ENCODE results near the gene CAMK2A.
A peak's percentile ranks its signal among the peaks of the same experiment; 100 is the strongest.

Gene CAMK2A

GRCh38 chr5:150310246-150310645 lies 20.7 kb upstream of the CAMK2A start:
- no peak for TF ChIP-seq CTCF (IDR thresholded peaks at IDR 0.05; ENCODE audit: unreplicated experiment in 3 of 3)
- Mint-ChIP-seq H3K27me3 (ENCODE audit: low read depth) (peaks cover 10% of the 10 kb centered on the region), H3K4me3 (no peak overlapping the region), H3K27ac (peak overlapping the region in 1 of 3 experiments; percentile 2), H3K4me1 (peaks cover 53% of the 10 kb centered on the region), H3K9me3 (no peaks in the 10 kb centered on the region), H3K36me3 (ENCODE audit: low read depth) (no peaks in the 10 kb centered on the region)

GRCh38 chr5:150309886-150310239 lies 20.3 kb upstream of the CAMK2A start:
- TF ChIP-seq CTCF (IDR thresholded peaks at IDR 0.05; ENCODE audit: unreplicated experiment in 3 of 3): no peak
- Mint-ChIP-seq H3K27me3 (ENCODE audit: low read depth) (peaks cover 10% of the 10 kb centered on the region), H3K4me1 (peaks cover 57% of the 10 kb centered on the region), H3K9me3 (no peaks in the 10 kb centered on the region), H3K27ac (peak overlapping the region in 2 of 3 experiments; percentile 2 to 16), H3K4me3 (no peak overlapping the region), H3K36me3 (ENCODE audit: low read depth) (no peaks in the 10 kb centered on the region)

- no peak for TF ChIP-seq CTCF (IDR thresholded peaks at IDR 0.05; ENCODE audit: unreplicated experiment in 3 of 3)
- peaks cover 10% of the 10 kb centered on the region for H3K27me3 Mint-ChIP-seq (ENCODE audit: low read depth)
- peak overlapping the region in 2 of 3 experiments; percentile 2 to 16 for H3K27ac Mint-ChIP-seq
- peaks cover 54% of the 10 kb centered on the region for H3K4me1 Mint-ChIP-seq
- no peaks in the 10 kb centered on the region for H3K9me3 Mint-ChIP-seq
- no peaks in the 10 kb centered on the region for H3K36me3 Mint-ChIP-seq (ENCODE audit: low read depth)
- no peak overlapping the region for H3K4me3 Mint-ChIP-seq
Observed at GRCh38 chr5:150309101-150309885, 19.7 kb upstream of the CAMK2A start.

- peak overlapping the region; percentile 7 to 72 (median 30) for H3K27ac Mint-ChIP-seq
- H3K4me1 Mint-ChIP-seq: peaks cover 56% of the 10 kb centered on the region
- TF ChIP-seq CTCF (IDR thresholded peaks at IDR 0.05; ENCODE audit: unreplicated experiment in 3 of 3): no peak
- H3K4me3 Mint-ChIP-seq: peak overlapping the region in 1 of 3 experiments; percentile 4
- no peaks in the 10 kb centered on the region for H3K9me3 Mint-ChIP-seq
- peaks cover 10% of the 10 kb centered on the region for H3K27me3 Mint-ChIP-seq (ENCODE audit: low read depth)
- H3K36me3 Mint-ChIP-seq (ENCODE audit: low read depth): no peaks in the 10 kb centered on the region
Observed at GRCh38 chr5:150307617-150308426, 18.2 kb upstream of the CAMK2A start.

GRCh38 chr5:150306775-150307174 lies 17.2 kb upstream of the CAMK2A start:
- Mint-ChIP-seq H3K27me3 (ENCODE audit: low read depth) (peaks cover 11% of the 10 kb centered on the region), H3K36me3 (ENCODE audit: low read depth) (no peaks in the 10 kb centered on the region), H3K9me3 (no peaks in the 10 kb centered on the region), H3K4me3 (no peak overlapping the region), H3K4me1 (peaks cover 56% of the 10 kb centered on the region), H3K27ac (peak overlapping the region; percentile 86 to 92 (median 89))
- no peak for TF ChIP-seq CTCF (IDR thresholded peaks at IDR 0.05; ENCODE audit: unreplicated experiment in 3 of 3)

Data from nephron (organoid).